GM12878 (cell line): Measurements from ENCODE around the gene HACD4. TPM values are rescaled to one million over a fixed set of nuclear protein-coding genes. Genes with fewer than 3 reads are reported as not detected.

ENCODE experiments used
- ATAC-seq: fragments of 200-7000 bp; cut with Tn5 transposase; 3 replicates; pipeline ENCODE4 v1.9.1; 2020; ENCODE audit warnings: mild to moderate bottlenecking, moderate library complexity
- BruUV-seq: library from RNA; stranded (reverse); fragments of 400-500 nt; replicated peaks from 2 replicates; lab custom pipeline; 2021; lab: Mats Ljungman, UMichigan
- CTCF ChIA-PET: fragments of 300-600 bp; sonication (Branson Sonifier 250); formaldehyde crosslinking; extraction: SDS; loops from one replicate; lab custom pipeline; 2021; ENCODE audit warnings: inconsistent platforms; lab: Yijun Ruan, JAX
- POLR2A ChIA-PET: fragments of 350-600 bp; formaldehyde crosslinking; extraction: SDS; loops from one replicate; lab custom pipeline; 2021; ENCODE audit warnings: inconsistent platforms; lab: Charles Lee
- RAD21 ChIA-PET: fragments of 300-600 bp; sonication (Branson Sonifier 250); formaldehyde crosslinking; loops from one replicate; lab custom pipeline; 2023; ENCODE audit warnings: antibody characterized with exemption; ENCODE audit not compliant: unreplicated experiment; lab: Charles Lee
- SMC1A ChIA-PET: fragments of 300-600 bp; sonication (Branson Sonifier 250); formaldehyde crosslinking; loops from one replicate; lab custom pipeline; 2023; ENCODE audit not compliant: unreplicated experiment, uncharacterized antibody; lab: Charles Lee
- DNase-seq: peaks from one replicate; pipeline ENCODE4 v3.0.0-alpha.2; 2011; ENCODE audit warnings: low read depth, low spot score
- FAIRE-seq: peaks from 3 replicates; lab custom pipeline; 2011; peaks lifted over from hg19 to GRCh38; lab: Jason Lieb, UNC
- H2AFZ ChIP-seq: 2 replicates; pipeline ENCODE4 v1.6.0; 2011; ENCODE audit warnings: low read depth, low read length, control low read depth; ENCODE audit not compliant: control insufficient read depth
- H3K27ac ChIP-seq: 2 replicates; pipeline ENCODE4 v1.5.1; 2011; ENCODE audit warnings: control low read depth; ENCODE audit not compliant: control insufficient read depth, insufficient read depth
- H3K27me3 ChIP-seq, 2 experiments: replicated peaks in 1 of 2; 2 replicates each; pipeline versions ENCODE4 v1.6.0 to v1.6.1; 2011; ENCODE audit warnings: low read length in 1 of 2; ENCODE audit not compliant: control insufficient read depth in 2 of 2, insufficient read depth in 2 of 2
- H3K36me3 ChIP-seq, 2 experiments: 2 replicates each; pipeline ENCODE4 v1.5.1; 2011; ENCODE audit warnings: low read length in 1 of 2; ENCODE audit not compliant: control insufficient read depth in 2 of 2, insufficient read depth in 2 of 2
- H3K4me1 ChIP-seq: 2 replicates; pipeline ENCODE4 v1.6.1; 2011; ENCODE audit warnings: mild to moderate bottlenecking, low read length, moderate library complexity, mixed read lengths; ENCODE audit not compliant: control insufficient read depth, insufficient read depth
- H3K4me2 ChIP-seq: 2 replicates; pipeline ENCODE4 v1.6.0; 2011; ENCODE audit warnings: control low read depth; ENCODE audit not compliant: control insufficient read depth, insufficient read depth
- H3K4me3 ChIP-seq: fragments of 200-600 bp; sonication (generic); 2 replicates; pipeline ENCODE4 v1.5.1; 2016
- H3K79me2 ChIP-seq: 2 replicates; pipeline ENCODE4 v1.6.0; 2011; ENCODE audit warnings: low read length; ENCODE audit not compliant: control insufficient read depth, insufficient read depth
- H3K9ac ChIP-seq: 2 replicates; pipeline ENCODE4 v1.8.0; 2011; ENCODE audit warnings: low read length, control low read depth, mixed read lengths; ENCODE audit not compliant: control insufficient read depth, insufficient read depth
- H3K9me3 ChIP-seq: replicated peaks from 3 replicates; pipeline ENCODE4 v1.5.1; 2011; ENCODE audit warnings: mild to moderate bottlenecking, low read length; ENCODE audit not compliant: control insufficient read depth, insufficient read depth
- H4K20me1 ChIP-seq: 2 replicates; pipeline ENCODE4 v1.6.0; 2011; ENCODE audit not compliant: control insufficient read depth, insufficient read depth
- KLF5 ChIP-seq: fragments of 450-650 bp; IDR thresholded peaks from 2 replicates; pipeline ENCODE4 v1.6.1; 2014; ENCODE audit warnings: mild to moderate bottlenecking; ENCODE audit not compliant: partially characterized antibody
- MYC ChIP-seq: IDR thresholded peaks from 2 replicates; pipeline ENCODE4 v1.6.1; 2011; ENCODE audit warnings: mild to moderate bottlenecking, low read length, moderate library complexity, inconsistent platforms; ENCODE audit not compliant: insufficient read depth, insufficient replicate concordance, insufficient read length, severe bottlenecking
- NFYA ChIP-seq: IDR thresholded peaks from 2 replicates; pipeline ENCODE4 v1.6.1; 2011; ENCODE audit warnings: low read depth, mild to moderate bottlenecking, low read length, improper control_type of control experiment, borderline replicate concordance
- PML ChIP-seq: IDR thresholded peaks from 2 replicates; pipeline ENCODE4 v1.6.1; 2012; ENCODE audit warnings: low read length, inconsistent platforms
- RUNX3 ChIP-seq: IDR thresholded peaks from 2 replicates; pipeline ENCODE4 v1.6.1; 2012; ENCODE audit warnings: low read length, inconsistent platforms
- ZNF274 ChIP-seq: IDR thresholded peaks from one replicate; pipeline ENCODE4 v1.8.0; 2011; ENCODE audit not compliant: insufficient read length, insufficient read depth
- WGBS: methylation state at CpG from one replicate; pipeline ENCODE4 v1.1.6; 2016; ENCODE audit warnings: low lambda C conversion rate; ENCODE audit not compliant: insufficient replicate concordance, insufficient coverage; ENCODE audit errors: missing lambda C conversion rate; 5-methylcytosine and 5-hydroxymethylcytosine counted together
- in situ Hi-C: fragments of 300-500 bp; cut with MboI; formaldehyde crosslinking; loops from 9 replicates; pipeline ENCODE4 v1.14.3; 2018; ENCODE audit warnings: mixed read lengths
- intact Hi-C: fragments of 100-400 bp; cut with micrococcal nuclease; formaldehyde crosslinking; loops from one replicate; pipeline ENCODE4 v1.14.2; 2022; ENCODE audit not compliant: unreplicated experiment
- polyA plus RNA-seq, 11 experiments: library from polyadenylated mRNA; depleted of rRNA in 4 of 11; unstranded in 6 of 11; stranded (reverse) in 5 of 11; fragments of >200 nt; fragmentation: Nextera tagmentation in 4 of 11; fragmentation: Illumina TruSeq in 1 of 11; extraction: Ambion mirVana in 4 of 11; extraction: Trizol in 1 of 11; gene quantifications; 1 replicate in 1 of 11; 2 replicates in 10 of 11; pipeline versions ENCODE4 v1.2.1 to v1.2.3, GENCODE V29; 2011 to 2016; ENCODE audit warnings: inconsistent platforms in 2 of 11, missing spikeins in 2 of 11, low read depth in 1 of 11
- total RNA-seq, 4 experiments: library from RNA; depleted of rRNA in 3 of 4; stranded (reverse); fragments of >200 nt in 3 of 4; fragmentation: Illumina TruSeq in 1 of 4; extraction: Trizol in 1 of 4; gene quantifications; 2 replicates each; pipeline versions ENCODE4 v1.2.1 to v1.2.3, GENCODE V29; 2013 to 2021
- TF ChIP-seq, protein P1 (sequence below): fragments of 450-650 bp; IDR thresholded peaks from 2 replicates; pipeline ENCODE4 v1.6.1; 2018; ENCODE audit warnings: mild to moderate bottlenecking, low read depth, moderate library complexity; ENCODE audit not compliant: partially characterized antibody
- TF ChIP-seq, protein P2 (sequence below): fragments of 150-350 bp; IDR thresholded peaks from 2 replicates; pipeline ENCODE4 v1.6.1; 2014; ENCODE audit warnings: mild to moderate bottlenecking, low read depth, low read length
- TF ChIP-seq, protein P3 (sequence below): IDR thresholded peaks from 2 replicates; pipeline ENCODE4 v1.6.1; 2011; ENCODE audit warnings: borderline replicate concordance, low read depth, mild to moderate bottlenecking, moderate library complexity, mixed read lengths, low read length; ENCODE audit not compliant: insufficient read depth; ENCODE audit errors: extremely low read length
- TF ChIP-seq, protein P4 (sequence below): fragments of 450-650 bp; IDR thresholded peaks from 2 replicates; pipeline ENCODE4 v1.6.1; 2016; ENCODE audit warnings: mild to moderate bottlenecking, moderate library complexity, borderline replicate concordance

The HACD4 gene
- total and polyA plus RNA-seq, 10 of the 15 experiments (the other 5 are each of a cell fraction or from before 2014, with no cell fraction given) = 3.2 to 7.6 (median 5.7) TPM

DNA sequence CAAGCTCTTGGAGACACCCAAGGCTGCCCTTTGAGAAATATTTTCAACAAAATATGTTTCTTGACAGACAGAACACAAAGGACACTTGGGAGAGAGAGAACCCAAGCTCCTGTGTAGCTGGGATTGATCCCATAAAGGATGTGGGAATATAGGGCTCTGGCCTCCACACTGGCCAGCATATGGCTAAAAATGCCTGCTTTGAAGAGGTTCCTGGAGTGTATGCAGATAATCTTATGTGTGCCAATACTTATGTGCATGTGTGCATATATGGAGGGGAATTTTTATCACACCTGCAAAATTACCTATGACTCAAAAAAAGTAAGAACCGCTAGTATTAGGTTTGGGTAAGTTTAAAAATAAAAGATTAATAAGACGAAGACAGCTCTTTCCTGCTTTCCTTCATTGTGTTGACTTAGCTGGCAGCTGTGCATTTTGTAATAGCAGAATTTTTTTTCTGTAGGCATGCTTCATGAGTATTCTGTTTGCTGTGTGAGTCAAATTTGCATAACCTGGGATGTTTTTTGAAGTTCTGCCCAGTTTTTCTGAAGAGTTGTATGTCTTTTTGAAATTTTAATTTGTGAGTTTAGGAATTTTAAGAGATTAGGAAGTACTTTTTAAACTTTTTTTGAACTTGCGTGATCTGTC, 42.6 kb downstream of the HACD4 start:
- Histone ChIP-seq H2AFZ (no peak overlapping the region), H3K9ac (no peak overlapping the region), H3K36me3 (peaks cover 11 to 16% of the 10 kb centered on the region in 2 experiments; a peak in 3 of 4 replicates), H3K9me3 (no peaks in the 10 kb centered on the region; the same call in 2 of the 3 replicates), H3K4me1 (no peaks in the 10 kb centered on the region), H4K20me1 (no peaks in the 10 kb centered on the region), H3K4me2 (no peak overlapping the region), H3K27me3 (no peaks in the 10 kb centered on the region), H3K27ac (no peak overlapping the region), H3K4me3 (no peak overlapping the region), H3K79me2 (no peaks in the 10 kb centered on the region)
- ChIA-PET POLR2A (interaction anchor here (0.7 kb wide), 1 partner anchor 348 kb away, joined by 8 read pairs; no protein-coding TSS in a partner anchor), RAD21 (no interaction called here), CTCF (interaction anchor here (0.6 to 2.7 kb wide), 3 partner anchors 9 to 122 kb away, joined by 3 to 5 read pairs (median 3); no protein-coding TSS in a partner anchor), SMC1A (interaction anchor here (0.6 to 4.5 kb wide), 2 partner anchors 8 to 107 kb away, joined by 3 to 17 read pairs; no protein-coding TSS in a partner anchor)
- in situ Hi-C loops (no loop called here), intact Hi-C loops (no loop called here)
- 18% methylated on average over 3 of the region's 3 CpGs for WGBS
- no peak for FAIRE-seq
- no peak for ATAC-seq
- no TSS peak for BruUV-seq
- no peak for DNase-seq
- TF ChIP-seq KLF5 (no peak), NFYA (no peak), MYC (no peak), PML (no peak), ZNF274 (no peak), RUNX3 (peak; percentile 21; the same call in 1 of the 2 replicates)
- TF ChIP-seq, protein P1, sequence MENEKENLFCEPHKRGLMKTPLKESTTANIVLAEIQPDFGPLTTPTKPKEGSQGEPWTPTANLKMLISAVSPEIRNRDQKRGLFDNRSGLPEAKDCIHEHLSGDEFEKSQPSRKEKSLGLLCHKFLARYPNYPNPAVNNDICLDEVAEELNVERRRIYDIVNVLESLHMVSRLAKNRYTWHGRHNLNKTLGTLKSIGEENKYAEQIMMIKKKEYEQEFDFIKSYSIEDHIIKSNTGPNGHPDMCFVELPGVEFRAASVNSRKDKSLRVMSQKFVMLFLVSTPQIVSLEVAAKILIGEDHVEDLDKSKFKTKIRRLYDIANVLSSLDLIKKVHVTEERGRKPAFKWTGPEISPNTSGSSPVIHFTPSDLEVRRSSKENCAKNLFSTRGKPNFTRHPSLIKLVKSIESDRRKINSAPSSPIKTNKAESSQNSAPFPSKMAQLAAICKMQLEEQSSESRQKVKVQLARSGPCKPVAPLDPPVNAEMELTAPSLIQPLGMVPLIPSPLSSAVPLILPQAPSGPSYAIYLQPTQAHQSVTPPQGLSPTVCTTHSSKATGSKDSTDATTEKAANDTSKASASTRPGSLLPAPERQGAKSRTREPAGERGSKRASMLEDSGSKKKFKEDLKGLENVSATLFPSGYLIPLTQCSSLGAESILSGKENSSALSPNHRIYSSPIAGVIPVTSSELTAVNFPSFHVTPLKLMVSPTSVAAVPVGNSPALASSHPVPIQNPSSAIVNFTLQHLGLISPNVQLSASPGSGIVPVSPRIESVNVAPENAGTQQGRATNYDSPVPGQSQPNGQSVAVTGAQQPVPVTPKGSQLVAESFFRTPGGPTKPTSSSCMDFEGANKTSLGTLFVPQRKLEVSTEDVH = no peak
- TF ChIP-seq, protein P2, sequence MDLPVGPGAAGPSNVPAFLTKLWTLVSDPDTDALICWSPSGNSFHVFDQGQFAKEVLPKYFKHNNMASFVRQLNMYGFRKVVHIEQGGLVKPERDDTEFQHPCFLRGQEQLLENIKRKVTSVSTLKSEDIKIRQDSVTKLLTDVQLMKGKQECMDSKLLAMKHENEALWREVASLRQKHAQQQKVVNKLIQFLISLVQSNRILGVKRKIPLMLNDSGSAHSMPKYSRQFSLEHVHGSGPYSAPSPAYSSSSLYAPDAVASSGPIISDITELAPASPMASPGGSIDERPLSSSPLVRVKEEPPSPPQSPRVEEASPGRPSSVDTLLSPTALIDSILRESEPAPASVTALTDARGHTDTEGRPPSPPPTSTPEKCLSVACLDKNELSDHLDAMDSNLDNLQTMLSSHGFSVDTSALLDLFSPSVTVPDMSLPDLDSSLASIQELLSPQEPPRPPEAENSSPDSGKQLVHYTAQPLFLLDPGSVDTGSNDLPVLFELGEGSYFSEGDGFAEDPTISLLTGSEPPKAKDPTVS = no peak
- TF ChIP-seq, protein P3, sequence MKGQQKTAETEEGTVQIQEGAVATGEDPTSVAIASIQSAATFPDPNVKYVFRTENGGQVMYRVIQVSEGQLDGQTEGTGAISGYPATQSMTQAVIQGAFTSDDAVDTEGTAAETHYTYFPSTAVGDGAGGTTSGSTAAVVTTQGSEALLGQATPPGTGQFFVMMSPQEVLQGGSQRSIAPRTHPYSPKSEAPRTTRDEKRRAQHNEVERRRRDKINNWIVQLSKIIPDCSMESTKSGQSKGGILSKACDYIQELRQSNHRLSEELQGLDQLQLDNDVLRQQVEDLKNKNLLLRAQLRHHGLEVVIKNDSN = no peak
- TF ChIP-seq, protein P4, sequence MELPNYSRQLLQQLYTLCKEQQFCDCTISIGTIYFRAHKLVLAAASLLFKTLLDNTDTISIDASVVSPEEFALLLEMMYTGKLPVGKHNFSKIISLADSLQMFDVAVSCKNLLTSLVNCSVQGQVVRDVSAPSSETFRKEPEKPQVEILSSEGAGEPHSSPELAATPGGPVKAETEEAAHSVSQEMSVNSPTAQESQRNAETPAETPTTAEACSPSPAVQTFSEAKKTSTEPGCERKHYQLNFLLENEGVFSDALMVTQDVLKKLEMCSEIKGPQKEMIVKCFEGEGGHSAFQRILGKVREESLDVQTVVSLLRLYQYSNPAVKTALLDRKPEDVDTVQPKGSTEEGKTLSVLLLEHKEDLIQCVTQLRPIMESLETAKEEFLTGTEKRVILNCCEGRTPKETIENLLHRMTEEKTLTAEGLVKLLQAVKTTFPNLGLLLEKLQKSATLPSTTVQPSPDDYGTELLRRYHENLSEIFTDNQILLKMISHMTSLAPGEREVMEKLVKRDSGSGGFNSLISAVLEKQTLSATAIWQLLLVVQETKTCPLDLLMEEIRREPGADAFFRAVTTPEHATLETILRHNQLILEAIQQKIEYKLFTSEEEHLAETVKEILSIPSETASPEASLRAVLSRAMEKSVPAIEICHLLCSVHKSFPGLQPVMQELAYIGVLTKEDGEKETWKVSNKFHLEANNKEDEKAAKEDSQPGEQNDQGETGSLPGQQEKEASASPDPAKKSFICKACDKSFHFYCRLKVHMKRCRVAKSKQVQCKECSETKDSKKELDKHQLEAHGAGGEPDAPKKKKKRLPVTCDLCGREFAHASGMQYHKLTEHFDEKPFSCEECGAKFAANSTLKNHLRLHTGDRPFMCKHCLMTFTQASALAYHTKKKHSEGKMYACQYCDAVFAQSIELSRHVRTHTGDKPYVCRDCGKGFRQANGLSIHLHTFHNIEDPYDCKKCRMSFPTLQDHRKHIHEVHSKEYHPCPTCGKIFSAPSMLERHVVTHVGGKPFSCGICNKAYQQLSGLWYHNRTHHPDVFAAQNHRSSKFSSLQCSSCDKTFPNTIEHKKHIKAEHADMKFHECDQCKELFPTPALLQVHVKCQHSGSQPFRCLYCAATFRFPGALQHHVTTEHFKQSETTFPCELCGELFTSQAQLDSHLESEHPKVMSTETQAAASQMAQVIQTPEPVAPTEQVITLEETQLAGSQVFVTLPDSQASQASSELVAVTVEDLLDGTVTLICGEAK = no peak
